Thoracic aorta (tissue), 2 donors: ENCODE data around the gene EML6. TPM values are rescaled to one million over a fixed set of nuclear protein-coding genes. Genes with fewer than 3 reads are reported as not detected.

Source experiments
- ATAC-seq: fragments of 150-250 bp; one replicate; pipeline ENCODE4 v1.8.0; 2017; ENCODE audit warnings: low read depth; ENCODE audit not compliant: insufficient number of reproducible peaks, low FRiP score
- DNase-seq: peaks from one replicate; pipeline ENCODE4 v3.0.0-alpha.2; 2020; ENCODE audit warnings: low spot score
- H3K27ac ChIP-seq, 2 donors: fragments of 200-600 bp; sonication (generic); 1 replicate in 1 of 2; 2 replicates in 1 of 2; pipeline ENCODE4 v1.5.1; 2016; ENCODE audit warnings: mild to moderate bottlenecking in 2 of 2, moderate library complexity in 2 of 2
- H3K27me3 ChIP-seq: fragments of 200-600 bp; sonication (generic); replicated peaks from 2 replicates; pipeline ENCODE4 v1.6.0; 2016; ENCODE audit warnings: mild to moderate bottlenecking; ENCODE audit not compliant: insufficient read depth
- H3K36me3 ChIP-seq: fragments of 200-600 bp; sonication (generic); one replicate; pipeline ENCODE4 v1.5.1; 2016
- H3K4me1 ChIP-seq, 2 donors: fragments of 200-600 bp; sonication (generic); 1 replicate in 1 of 2; 2 replicates in 1 of 2; pipeline versions ENCODE4 v1.5.1 to v1.6.0; 2016; ENCODE audit warnings: low read depth in 2 of 2, mild to moderate bottlenecking in 1 of 2; ENCODE audit not compliant: control insufficient read depth in 1 of 2
- H3K4me3 ChIP-seq: fragments of 200-600 bp; sonication (generic); 2 replicates; pipeline ENCODE4 v1.5.1; 2016; ENCODE audit warnings: mild to moderate bottlenecking
- H3K9me3 ChIP-seq: fragments of 200-600 bp; sonication (generic); 2 replicates; pipeline ENCODE4 v1.5.1; 2016
- total RNA-seq, 2 donors: library from RNA; depleted of rRNA; stranded (reverse); fragments of >200 nt; gene quantifications; one replicate each; pipeline versions ENCODE4 v1.1.0 to v1.2.3, GENCODE V29; 2016
- TF ChIP-seq, protein P1 (sequence below): fragments of 200-600 bp; sonication (generic); IDR thresholded peaks from one replicate; pipeline ENCODE4 v1.5.1; 2019; ENCODE audit warnings: antibody characterized with exemption

Gene EML6
- total RNA-seq, 2 donors from 2014 or later, result 0.81 to 0.92 TPM

DNA sequence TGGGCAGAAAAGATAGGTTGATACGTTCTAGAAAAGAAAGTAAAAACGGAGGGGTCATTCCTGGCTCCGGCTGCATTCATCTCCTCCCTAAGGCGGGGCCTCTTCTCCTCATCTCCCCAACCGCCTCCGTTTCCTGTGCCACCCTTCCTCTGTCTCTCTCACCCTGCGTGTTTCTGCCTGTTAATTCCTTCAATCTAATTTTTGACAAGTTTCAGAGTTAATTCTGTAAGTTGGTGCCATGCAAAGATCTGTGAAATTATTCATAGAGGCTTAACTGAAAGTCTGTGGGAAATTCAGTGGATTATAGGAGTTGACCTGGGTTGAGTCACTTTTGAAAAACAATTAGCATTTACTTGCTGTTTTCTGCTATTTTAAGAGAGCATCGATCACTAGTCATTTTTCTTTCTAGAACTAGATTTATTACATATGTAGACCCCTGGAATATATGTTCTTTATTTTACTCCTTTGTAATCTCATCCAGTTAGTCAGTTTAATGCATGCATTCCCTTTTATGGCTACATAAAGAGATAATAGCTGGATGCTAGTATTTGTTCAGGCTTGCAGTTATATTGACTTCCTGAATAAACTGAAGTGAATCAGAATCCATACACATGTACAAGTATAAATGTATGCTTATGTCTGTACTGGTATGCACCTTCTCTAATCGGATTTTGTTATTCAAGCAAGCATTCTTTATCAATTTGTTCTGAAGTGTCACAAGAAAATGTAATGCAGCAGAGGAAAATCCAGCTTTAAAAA lies 91.1 kb downstream of the EML6 start:
- no peak overlapping the region for H3K27ac ChIP-seq
- TF ChIP-seq, protein P1, sequence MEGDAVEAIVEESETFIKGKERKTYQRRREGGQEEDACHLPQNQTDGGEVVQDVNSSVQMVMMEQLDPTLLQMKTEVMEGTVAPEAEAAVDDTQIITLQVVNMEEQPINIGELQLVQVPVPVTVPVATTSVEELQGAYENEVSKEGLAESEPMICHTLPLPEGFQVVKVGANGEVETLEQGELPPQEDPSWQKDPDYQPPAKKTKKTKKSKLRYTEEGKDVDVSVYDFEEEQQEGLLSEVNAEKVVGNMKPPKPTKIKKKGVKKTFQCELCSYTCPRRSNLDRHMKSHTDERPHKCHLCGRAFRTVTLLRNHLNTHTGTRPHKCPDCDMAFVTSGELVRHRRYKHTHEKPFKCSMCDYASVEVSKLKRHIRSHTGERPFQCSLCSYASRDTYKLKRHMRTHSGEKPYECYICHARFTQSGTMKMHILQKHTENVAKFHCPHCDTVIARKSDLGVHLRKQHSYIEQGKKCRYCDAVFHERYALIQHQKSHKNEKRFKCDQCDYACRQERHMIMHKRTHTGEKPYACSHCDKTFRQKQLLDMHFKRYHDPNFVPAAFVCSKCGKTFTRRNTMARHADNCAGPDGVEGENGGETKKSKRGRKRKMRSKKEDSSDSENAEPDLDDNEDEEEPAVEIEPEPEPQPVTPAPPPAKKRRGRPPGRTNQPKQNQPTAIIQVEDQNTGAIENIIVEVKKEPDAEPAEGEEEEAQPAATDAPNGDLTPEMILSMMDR, result no peak

DNA sequence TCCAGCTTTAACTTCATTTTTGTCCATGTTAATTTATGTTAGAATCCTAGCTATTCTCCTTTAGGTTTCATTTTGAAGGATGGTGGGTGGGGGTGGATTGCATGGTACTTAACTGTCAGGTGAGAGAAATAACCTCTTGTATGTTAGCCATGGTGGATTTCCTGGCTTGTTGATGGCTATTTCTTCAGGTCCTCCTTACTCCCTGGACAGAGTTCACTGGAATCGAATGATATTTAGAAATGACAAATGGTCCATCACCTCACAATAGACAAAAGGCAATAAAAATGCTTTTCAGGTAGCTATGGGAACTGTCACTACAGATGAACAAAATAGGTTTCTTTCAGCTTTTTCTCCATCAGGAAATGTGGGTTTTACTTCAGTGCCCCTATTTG lies 91.7 kb downstream of the EML6 start:
- Histone ChIP-seq H3K4me3 (no peak overlapping the region), H3K36me3 (no peaks in the 10 kb centered on the region), H3K4me1 (peaks cover 0 to 2% of the 10 kb centered on the region in 2 donors), H3K9me3 (no peaks in the 10 kb centered on the region), H3K27ac (no peak overlapping the region), H3K27me3 (no peaks in the 10 kb centered on the region)
- TF ChIP-seq, protein P1, result no peak
- DNase-seq, result no peak
- no peak for ATAC-seq

More for the DNA sequence above, 91.1 kb downstream of the EML6 start:
- no peak overlapping the region for H3K4me3 ChIP-seq
- no peaks in the 10 kb centered on the region for H3K27me3 ChIP-seq
- DNase-seq, result no peak
- H3K9me3 ChIP-seq, result no peaks in the 10 kb centered on the region
- H3K4me1 ChIP-seq, result peaks cover 0 to 7% of the 10 kb centered on the region in 2 donors
- no peak for ATAC-seq
- H3K36me3 ChIP-seq, result no peaks in the 10 kb centered on the region

DNA sequence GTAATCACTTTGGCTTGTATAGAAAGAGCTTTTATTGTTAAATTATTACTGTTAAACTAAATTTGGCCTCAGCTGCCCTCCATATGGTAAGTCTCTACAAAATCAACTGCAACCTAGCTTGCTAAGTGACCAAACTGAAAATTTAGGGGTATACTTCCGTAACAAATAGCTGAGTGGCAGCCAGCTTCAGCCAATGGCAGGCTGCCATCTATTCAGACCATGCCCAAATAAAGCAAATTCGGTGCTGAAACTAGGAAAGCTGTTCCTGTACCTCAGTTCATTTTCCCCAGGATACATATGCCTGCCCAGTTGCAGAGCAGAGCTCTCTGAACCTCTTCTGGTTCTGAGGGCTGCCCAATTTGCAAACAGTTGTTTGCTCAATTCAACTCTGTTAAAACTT lies 94.8 kb downstream of the EML6 start:
- DNase-seq (no peak), ATAC-seq (no peak)
- Histone ChIP-seq H3K36me3 (no peaks in the 10 kb centered on the region), H3K4me1 (no peaks in the 10 kb centered on the region), H3K4me3 (no peak overlapping the region), H3K27me3 (no peaks in the 10 kb centered on the region), H3K27ac (no peak overlapping the region), H3K9me3 (no peaks in the 10 kb centered on the region)
- TF ChIP-seq, protein P1, result no peak

DNA sequence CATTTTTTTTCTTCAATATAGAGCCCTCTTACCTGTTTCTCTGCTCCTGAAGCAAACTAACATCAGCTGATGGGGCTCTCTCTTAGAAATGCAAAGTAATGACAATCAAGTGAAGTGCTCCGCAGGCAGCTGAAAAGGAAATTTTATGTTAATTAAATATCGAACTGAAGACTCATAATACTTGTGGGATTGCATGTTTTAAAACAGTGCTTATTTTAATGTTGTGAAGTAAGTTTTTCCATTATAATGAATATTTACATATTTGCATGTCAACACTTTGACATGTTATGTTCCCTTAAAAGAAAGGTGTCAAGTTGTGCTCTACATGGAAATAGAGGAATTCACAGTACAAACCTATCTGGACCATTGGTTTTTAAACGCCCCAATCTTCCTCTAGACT lies 97.1 kb downstream of the EML6 start:
- Histone ChIP-seq H3K4me3 (no peak overlapping the region), H3K36me3 (no peaks in the 10 kb centered on the region), H3K9me3 (no peaks in the 10 kb centered on the region), H3K27ac (no peak overlapping the region), H3K4me1 (no peaks in the 10 kb centered on the region), H3K27me3 (no peaks in the 10 kb centered on the region)
- DNase-seq, result no peak
- ATAC-seq, result no peak
- TF ChIP-seq, protein P1, result no peak

DNA sequence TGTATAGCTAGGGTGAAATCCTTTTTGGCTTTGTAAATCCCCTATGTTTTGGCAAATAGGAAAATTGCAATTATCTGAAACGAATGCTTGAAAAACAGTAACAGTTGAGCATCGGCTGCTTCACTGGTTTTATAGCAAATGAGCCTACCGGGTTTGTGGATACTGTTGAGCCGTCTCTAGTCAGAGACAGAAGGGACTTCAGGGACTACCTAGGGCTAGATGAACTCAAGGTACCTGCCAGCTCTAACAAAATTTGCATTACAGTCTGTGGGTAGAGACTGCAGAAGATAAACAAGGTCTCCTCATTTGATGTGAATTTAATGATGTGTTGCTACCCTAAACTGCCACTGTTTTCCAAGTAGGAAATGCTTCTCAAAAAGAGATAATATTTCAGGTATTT lies 101.1 kb downstream of the EML6 start:
- Histone ChIP-seq H3K27ac (no peak overlapping the region), H3K36me3 (no peaks in the 10 kb centered on the region), H3K4me3 (no peak overlapping the region), H3K9me3 (no peaks in the 10 kb centered on the region), H3K4me1 (no peaks in the 10 kb centered on the region), H3K27me3 (no peaks in the 10 kb centered on the region)
- TF ChIP-seq, protein P1, result no peak
- ATAC-seq, result no peak
- no peak for DNase-seq
